ENCODE measurements around the gene C9orf40. TPM values are rescaled to one million over a fixed set of nuclear protein-coding genes. Genes with fewer than 3 reads are reported as not detected.

Gene C9orf40, protein sequence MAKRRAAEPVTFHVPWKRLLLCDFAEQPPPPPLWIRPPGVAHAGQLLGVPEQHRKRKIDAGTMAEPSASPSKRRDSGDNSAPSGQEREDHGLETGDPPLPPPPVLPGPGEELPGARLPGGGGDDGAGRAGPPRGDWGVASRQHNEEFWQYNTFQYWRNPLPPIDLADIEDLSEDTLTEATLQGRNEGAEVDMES
- 1 to 10 TPM; 1.6 to 1.7 TPM for total RNA-seq

DNA sequence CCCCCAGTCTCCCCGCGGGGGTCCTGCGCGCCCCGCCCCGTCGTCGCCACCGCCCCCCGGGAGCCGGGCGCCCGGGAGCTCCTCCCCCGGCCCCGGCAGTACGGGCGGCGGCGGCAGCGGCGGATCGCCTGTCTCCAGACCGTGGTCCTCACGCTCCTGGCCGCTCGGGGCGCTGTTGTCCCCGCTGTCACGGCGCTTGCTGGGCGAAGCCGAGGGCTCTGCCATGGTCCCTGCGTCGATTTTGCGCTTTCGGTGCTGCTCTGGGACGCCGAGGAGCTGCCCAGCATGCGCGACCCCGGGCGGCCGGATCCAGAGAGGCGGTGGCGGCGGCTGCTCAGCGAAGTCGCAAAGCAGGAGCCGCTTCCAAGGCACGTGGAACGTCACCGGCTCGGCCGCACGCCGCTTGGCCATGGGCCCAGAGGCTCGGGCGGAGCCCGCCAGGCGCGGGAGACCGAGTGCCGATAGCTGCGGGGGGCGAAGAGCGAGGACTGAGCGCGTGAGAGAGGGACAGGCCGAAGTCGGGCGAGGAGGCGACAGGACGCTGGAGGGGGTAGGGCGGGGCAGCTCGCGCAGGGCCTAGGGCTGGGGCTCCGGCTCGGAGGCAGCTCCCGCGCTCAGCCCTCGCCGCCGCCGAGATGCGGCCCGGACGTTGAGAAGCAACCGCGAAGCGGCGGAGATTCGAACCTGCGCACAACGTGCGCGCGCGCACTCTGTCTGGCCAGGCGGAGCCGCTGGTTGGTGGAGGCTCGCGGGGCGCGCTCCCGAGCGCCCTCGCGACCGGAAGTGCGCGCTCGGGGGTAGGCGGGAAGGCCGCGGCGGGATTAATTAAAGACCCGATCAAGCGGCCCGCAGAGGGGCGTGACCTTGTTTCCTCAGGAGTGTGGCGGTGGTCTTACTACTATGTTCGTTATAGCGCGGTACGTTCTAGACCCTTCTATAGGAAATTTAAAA, at the start of gene C9orf40:
Gene C9orf40, minus strand, starts transcription at position 712 of the 951 bp plus-strand sequence. Its CDS starts 301 bp downstream, at position 411.
- TF ChIP-seq, protein P1, sequence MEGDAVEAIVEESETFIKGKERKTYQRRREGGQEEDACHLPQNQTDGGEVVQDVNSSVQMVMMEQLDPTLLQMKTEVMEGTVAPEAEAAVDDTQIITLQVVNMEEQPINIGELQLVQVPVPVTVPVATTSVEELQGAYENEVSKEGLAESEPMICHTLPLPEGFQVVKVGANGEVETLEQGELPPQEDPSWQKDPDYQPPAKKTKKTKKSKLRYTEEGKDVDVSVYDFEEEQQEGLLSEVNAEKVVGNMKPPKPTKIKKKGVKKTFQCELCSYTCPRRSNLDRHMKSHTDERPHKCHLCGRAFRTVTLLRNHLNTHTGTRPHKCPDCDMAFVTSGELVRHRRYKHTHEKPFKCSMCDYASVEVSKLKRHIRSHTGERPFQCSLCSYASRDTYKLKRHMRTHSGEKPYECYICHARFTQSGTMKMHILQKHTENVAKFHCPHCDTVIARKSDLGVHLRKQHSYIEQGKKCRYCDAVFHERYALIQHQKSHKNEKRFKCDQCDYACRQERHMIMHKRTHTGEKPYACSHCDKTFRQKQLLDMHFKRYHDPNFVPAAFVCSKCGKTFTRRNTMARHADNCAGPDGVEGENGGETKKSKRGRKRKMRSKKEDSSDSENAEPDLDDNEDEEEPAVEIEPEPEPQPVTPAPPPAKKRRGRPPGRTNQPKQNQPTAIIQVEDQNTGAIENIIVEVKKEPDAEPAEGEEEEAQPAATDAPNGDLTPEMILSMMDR (IDR thresholded peaks at IDR 0.05) = peak; percentile 82 to 87
- no peaks in the 10 kb centered on the region for H3K36me3 ChIP-seq
- peak within 1 kb of the TSS; percentile 79 to 92 for H3K4me3 ChIP-seq
- H3K9me3 ChIP-seq = no peaks in the 10 kb centered on the region
- H3K4me1 ChIP-seq = peaks cover 0 to 7% of the 10 kb centered on the region in 2 donors
- DNase-seq (ENCODE audit: low spot score) = peak; percentile 82
- peak within 1 kb of the TSS; percentile 97 for H3K27ac ChIP-seq
- H3K27me3 ChIP-seq = no peaks in the 10 kb centered on the region

DNA sequence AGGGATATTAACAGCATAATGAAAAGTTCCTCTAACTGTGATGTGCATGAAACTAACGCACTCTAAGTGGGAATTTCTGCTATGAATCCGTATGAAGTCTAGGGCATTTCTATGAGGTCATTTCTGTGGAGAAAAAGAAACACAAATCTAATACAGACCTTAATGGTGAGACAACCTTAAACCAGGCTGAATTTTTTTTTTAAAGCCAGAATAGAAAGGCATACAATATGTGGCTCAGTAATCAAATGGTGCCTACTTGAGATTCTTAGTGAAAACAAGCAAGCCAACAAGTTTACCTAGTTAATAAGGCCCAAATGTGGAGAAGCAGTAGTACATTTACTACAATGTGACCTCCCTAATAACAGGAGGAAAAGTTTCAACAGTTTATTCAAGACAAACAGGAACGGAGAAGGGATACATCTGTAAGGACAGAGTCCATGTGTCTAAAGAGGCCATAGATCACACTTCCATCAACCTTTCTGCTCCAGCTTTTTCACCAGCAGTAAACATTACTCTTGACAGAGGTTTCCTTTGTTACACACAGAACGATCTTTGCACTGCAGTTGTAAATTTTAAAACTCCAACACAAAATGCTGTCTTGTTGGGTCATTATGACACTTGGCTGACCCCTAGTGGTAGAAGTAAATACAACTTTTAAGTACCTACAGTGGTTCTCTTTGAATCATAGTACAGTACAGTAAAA, 49.2 kb upstream of the C9orf40 start:
- TF ChIP-seq, protein P1 (IDR thresholded peaks at IDR 0.05) = peak; percentile 73 to 86
- Histone ChIP-seq H3K4me3 (no peak overlapping the region), H3K9me3 (no peaks in the 10 kb centered on the region), H3K27me3 (no peaks in the 10 kb centered on the region), H3K27ac (no peak overlapping the region), H3K4me1 (no peaks in the 10 kb centered on the region), H3K36me3 (no peaks in the 10 kb centered on the region)
- no peak for DNase-seq (ENCODE audit: low spot score)

DNA sequence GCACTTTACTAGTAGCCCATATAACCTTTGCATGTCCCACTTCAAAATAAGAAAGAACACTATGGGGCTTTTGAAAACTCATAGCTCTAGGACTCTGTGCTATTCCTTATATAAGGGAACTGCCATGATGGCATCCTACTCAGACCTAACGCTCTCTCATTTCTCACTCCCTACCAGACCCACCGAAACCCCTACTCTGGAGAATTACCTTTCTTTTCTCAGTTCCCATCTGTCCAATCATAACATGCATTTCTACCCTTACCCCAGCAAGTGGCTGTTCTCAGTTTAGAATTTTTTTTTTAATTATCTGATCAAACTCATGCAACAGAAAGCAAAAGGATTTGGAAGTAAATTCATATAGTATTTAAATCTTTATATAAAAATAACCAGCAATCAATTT, 48.1 kb upstream of the C9orf40 start:
- Histone ChIP-seq H3K36me3 (no peaks in the 10 kb centered on the region), H3K27me3 (no peaks in the 10 kb centered on the region)
- TF ChIP-seq, protein P1 (IDR thresholded peaks at IDR 0.05) = no peak

DNA sequence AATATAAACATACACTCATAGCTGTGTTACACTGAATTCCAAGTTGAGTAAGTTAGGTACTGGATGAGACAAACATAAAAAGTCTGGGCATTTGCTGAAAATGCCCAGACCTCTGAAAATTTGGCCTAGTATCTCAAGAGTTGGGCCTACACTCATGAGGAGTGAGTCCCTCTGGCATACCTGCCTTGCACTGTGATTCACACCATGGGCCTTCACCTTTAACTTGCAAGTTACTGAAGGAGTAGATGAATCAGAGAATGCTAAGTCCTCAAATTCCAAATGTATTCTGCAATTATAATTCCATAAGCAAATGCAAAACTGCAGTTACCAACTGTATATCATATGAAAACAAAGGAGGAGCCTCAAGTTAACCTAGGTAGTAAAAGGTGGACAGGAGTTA, 32.3 kb upstream of the C9orf40 start:
- H3K27me3 ChIP-seq = no peaks in the 10 kb centered on the region
- no peaks in the 10 kb centered on the region for H3K36me3 ChIP-seq
- TF ChIP-seq, protein P1 (IDR thresholded peaks at IDR 0.05) = no peak
- no peaks in the 10 kb centered on the region for H3K9me3 ChIP-seq
- no peaks in the 10 kb centered on the region for H3K4me1 ChIP-seq
- no peak overlapping the region for H3K4me3 ChIP-seq
- no peak overlapping the region for H3K27ac ChIP-seq
- no peak for DNase-seq (ENCODE audit: low spot score)

More for the DNA sequence above, 48.1 kb upstream of the C9orf40 start:
- H3K4me3 ChIP-seq = no peak overlapping the region
- H3K9me3 ChIP-seq = no peaks in the 10 kb centered on the region
- DNase-seq (ENCODE audit: low spot score) = no peak
- no peaks in the 10 kb centered on the region for H3K4me1 ChIP-seq
- no peak overlapping the region for H3K27ac ChIP-seq

DNA sequence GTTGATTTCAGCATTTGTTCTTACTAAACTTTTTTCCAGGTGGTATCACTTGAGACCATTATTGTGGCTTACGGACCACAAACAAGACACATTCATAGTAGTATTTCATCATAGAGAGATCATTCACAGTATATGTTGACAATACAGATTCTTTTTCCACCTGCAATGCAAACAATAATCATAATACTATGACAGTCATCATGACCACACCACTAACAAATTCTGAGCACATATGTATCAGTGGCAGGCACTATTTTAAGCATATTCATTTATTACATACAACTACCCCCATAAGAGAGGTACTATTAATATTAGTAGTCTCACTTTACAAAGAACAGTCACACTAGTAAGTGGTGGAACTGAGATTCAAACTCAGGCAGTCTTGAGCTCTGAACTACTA, 31.0 kb upstream of the C9orf40 start:
- no peaks in the 10 kb centered on the region for H3K36me3 ChIP-seq
- no peak overlapping the region for H3K27ac ChIP-seq
- H3K9me3 ChIP-seq = no peaks in the 10 kb centered on the region
- no peaks in the 10 kb centered on the region for H3K4me1 ChIP-seq
- TF ChIP-seq, protein P1 (IDR thresholded peaks at IDR 0.05) = no peak
- H3K4me3 ChIP-seq = no peak overlapping the region
- H3K27me3 ChIP-seq = no peaks in the 10 kb centered on the region
- no peak for DNase-seq (ENCODE audit: low spot score)
